DMS 273 treated with DMSO at 0.1 percent for 48 hours (cell line): ENCODE results near the gene NIPBL.
"Not testable (repeated sequence)": the region's sequence is repeated elsewhere in the genome, so short reads cannot be mapped to it uniquely, and the experiment has no call there.

ENCODE experiments used
- DNase-seq: peaks from one replicate; lab custom pipeline; 2025; lab: John Stamatoyannopoulos, UW

Gene NIPBL

DNA sequence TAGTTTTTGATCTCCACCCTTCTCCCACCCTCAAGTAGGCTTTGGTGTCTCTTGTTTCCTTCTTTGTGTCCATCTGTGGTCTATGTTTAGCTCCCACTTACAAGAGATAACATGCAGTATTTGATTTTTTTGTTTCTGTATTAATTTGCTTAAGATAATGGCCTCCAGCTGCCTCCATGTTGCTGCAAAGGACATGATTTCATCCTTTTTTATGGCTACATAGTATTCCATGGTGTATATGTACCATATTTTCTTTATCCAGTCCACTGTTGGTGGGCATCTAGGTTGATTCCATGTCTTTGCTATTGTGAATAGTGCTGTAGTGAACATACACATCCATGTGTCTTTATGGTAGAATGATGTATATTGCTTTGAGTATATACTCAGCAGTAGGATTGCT, 24.5 kb downstream of the NIPBL start:
- not testable (repeated sequence) for DNase-seq

DNA sequence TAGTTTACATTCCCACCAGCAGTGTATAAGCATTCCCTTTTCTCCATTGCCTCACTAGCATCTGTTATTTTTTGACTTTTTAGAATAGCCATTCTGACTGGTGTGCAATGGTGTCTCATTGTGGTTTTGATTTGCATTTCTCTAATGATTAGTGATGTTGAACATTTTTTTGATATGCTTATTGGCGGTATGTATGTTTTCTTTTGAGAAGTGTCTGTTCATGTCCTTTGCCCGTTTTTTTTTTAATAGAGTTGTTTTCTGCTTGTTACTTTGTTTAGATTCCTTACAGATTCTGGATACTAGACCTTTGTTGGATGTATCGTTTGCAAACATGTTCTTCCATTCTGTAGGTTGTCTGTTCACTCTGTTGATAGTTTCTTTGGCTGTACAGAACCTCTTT, 25.3 kb downstream of the NIPBL start:
- DNase-seq = no peak

DNA sequence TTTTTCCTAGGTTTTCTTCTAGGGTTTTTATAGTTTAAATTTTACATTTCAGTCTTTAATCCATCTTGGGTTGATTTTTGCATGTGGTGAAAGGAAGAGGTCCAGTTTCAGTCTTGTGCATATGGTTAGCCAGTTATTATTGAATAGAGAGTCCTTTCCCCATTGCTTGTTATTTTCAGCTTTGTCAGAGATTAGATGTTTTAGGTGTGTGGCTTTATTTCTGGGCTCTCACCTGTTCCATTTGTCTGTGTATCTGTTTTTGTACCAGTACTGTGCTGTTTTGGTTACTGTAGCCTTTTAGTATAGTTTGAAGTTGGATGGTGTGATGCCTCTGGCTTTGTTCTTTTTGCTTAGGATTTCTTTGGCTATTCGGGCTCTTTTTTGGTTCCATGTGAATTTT, 25.8 kb downstream of the NIPBL start:
- no peak for DNase-seq

DNA sequence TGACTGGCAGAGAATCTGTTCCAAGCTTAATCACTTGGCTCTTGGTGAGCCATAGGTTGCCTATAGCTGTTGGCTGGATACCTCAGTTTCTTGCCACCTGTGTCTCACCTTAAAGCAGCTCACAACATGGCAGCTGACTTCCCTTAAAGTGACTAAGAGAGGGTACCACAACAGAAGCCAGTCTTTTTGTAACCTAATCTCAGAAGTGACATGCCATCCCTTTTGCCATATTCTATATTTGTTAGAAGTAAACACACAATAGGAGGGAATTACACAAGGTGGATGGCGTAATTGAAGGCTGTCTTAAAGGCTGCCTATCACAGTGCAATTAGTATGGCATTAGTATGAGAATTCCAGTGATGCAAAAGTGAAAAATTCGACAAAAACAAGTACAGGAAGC, 28.1 kb downstream of the NIPBL start:
- DNase-seq = no peak

DNA sequence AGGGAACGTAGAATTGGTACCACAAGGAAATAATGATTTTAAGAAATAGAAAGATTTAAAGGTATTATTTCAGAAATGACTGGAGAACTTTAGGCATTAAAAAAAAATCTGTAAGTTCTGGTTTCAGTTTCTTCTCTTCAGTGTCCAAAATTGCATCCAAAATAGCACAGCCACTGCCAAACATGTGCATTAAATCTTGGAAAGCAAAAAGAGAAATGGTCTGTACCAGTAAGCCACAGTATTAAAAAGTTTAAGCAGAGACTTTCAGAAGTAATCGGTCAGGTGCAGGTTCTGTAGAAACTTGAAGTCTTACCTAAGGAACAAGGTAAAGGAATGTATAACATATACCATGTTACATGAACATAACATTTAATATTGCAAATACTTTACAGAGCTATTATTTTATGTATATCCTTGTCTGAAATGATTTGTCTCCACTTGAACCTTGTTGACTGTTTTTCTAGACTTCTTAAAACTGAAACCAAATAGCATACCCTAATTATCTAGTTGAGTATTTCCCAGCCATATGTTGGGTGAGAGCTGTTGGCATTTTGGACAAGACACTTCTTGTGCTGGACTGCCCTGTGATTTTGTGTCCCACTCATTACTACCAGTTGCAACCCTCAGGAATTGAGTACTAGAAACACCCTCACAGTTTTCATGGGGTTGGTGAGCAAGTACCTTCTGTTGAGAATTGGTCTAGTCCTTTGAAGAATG, 32.1 kb downstream of the NIPBL start:
- DNase-seq = peak; percentile 60

DNA sequence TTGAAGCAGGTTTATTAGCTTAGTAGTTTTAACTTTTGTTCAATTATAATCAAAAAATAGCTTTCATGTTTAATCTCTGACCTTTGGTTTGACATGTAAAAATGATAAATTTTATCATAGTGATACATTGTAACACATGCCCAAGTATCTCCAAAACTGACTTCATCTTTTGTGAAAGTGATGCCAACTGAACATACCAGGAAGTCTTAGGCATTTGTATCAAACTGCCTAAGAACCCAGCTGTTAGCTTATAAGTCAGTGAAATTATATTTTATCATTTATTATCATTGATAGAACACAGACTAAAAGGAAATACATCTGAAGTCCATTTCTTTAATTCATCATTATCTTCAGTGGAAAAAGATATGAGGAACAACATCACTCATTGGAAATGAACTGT, 39.1 kb downstream of the NIPBL start:
- no peak for DNase-seq

DNA sequence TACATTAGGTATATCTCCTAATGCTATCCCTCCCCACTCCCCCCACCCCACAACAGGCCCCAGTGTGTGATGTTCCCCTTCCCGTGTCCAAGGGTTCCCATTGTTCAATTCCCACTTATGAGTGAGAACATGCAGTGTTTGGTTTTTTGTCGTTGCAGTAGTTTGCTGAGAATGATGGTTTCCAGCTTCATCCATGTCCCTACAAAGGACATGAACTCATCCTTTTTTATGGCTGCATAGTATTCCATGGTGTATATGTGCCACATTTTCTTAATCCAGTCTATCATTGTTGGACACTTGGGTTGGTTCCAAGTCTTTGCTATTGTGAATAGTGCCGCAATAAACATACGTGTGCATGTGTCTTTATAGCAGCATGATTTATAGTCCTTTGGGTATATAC, 40.0 kb downstream of the NIPBL start:
- DNase-seq = not testable (repeated sequence)

DNA sequence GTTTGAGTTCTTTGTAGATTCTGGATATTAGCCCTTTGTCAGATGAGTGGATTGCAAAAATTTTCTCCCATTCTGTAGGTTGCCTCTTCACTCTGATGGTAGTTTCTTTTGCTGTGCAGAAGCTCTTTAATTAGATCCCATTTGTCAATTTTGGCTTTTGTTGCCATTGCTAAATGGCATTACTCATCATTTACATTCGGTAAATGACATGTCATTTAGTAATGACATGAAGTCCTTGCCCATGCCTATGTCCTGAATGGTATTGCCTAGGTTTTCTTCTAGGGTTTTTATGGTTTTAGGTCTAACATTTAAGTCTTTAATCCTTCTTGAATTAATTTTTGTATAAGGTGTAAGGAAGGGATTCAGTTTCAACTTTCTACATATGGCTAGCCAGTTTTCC, 40.8 kb downstream of the NIPBL start:
- not testable (repeated sequence) for DNase-seq

DNA sequence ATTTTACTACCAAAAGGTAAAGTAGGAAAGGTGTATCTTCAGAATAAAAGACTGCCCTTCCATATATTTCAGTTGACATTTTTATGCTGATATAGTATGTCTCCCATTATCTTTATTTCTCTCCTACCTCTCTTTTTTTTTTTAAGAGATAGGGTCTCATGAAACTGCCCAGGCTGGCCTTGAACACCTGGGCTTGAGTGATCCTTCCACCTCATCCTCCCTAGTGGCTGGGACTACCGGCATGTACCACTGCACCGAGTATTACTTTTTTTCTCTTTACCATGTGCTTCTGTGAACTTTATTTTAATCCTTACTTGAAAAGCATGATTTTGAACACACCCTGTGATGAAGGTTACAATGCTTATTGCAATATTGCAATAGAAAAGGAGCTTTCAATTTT, 42.7 kb downstream of the NIPBL start:
- DNase-seq = no peak

DNA sequence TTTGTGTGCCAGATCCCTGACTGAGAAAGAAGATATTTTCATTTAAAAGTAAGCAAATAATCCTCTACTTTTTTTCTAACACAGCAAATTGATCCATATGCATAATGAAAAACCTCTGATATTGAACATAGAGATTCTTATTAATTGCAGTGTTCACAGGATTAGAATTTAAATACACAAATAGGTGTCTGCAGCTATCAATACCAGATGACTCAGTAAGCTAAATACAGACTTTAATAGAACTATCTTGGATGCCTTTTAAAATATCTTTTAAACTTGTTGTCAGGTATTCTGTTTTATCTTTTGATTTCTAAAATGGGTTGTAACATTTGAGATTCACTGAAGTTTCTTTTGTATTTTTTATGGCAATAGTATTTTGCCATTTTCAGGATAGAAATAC, 43.1 kb downstream of the NIPBL start:
- no peak for DNase-seq

DNA sequence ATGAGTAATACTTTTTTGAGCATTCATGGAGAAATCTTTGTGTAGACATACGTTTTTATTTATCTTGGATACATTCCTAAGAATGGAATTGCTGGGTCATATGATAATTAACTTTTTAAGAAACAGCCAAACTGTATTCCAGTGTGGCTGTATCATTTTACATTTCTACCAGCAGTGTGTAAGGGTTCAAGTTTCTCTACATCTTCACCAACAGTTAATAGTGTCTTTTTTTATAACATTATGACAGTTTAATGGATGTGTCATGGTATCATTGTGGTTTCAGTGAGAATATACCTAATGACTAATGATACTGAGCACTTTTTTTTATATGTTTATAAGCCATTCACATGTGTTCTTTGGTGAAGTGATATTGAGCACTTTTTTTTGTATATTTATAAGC, 52.4 kb downstream of the NIPBL start:
- no peak for DNase-seq

DNA sequence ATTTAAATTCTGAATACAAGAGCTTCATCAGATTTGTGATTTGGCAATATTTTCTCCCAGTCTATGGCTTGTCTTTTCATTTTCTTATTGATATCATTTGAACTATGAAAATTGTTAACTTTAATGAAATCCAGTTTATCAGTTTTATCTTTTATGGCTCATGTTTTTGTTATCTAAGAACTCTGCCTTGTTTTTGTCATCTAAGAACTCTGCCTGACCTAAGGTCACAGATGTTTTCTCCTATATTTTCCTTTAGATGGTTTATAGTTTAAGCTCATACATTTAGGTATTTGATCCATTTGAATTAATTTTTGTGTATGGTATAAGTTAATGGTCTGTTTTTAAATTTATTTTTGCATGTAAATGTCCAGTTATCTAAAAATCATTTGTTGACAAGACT, 52.9 kb downstream of the NIPBL start:
- DNase-seq = no peak

DNA sequence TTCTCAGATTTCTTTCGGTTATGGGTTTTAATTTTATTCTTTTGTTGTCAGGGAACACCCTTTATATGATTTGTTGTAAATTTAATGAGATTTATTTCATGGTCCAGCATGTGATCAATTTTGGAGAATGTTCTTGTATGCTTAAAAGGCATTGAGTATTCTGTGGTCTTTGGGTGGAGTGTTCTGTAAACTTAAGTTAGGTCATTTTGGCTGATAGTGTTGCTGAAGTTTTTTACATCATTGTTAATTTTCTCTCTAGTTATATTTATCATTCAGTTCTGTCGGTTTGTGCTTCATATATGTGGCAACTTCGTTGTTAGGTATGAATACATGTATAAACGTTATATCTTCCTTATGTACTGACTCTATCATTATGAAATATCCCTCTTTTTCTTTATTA, 55.5 kb downstream of the NIPBL start:
- DNase-seq = no peak

DNA sequence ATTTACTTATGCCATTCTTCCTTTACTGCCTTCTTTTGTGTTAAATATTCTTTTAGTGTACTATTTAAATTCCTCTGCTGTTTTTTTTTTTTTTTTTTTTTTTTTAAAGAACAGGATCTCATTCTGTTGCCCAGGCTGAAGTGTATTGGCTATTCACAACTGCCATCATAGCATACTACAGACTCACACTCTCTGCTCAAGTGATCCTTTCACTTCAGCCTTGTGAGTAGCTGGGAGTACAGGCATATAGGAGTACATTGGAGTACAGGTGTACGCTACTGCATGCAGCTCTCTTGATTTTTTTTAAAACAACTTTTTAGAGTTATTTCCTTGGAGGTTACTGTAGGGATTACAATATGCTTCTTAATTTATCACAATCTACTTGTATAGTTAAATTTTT, 56.1 kb downstream of the NIPBL start:
- no peak for DNase-seq

DNA sequence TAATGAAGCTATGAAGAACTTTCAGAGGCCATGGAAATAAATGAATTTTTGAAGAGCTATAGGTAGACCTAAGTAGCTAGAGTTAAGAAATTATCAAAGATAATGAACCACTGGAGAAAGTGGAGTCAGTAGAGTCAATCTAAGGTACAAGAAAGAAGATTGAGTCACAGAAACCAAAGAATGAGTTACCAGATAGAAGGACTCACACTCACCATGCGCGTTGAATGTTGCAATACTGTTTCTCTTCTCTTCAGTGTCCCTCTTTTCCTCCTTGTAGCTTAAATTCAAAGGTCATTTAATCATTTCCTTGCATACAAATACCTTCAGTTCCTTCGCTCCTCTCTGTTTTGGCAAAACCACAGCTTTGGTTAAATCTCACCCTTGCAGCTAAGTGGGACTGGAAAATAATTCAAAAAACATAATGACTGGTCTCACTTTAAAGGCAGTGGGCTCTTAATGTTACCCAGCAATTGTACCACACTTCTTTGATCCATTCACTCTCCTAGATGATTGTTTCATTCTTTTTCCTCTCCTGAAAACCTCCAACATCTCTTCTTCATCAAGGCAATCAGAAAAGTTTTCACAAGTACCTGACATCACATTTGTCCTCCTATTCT, 58.3 kb downstream of the NIPBL start:
- no peak for DNase-seq

DNA sequence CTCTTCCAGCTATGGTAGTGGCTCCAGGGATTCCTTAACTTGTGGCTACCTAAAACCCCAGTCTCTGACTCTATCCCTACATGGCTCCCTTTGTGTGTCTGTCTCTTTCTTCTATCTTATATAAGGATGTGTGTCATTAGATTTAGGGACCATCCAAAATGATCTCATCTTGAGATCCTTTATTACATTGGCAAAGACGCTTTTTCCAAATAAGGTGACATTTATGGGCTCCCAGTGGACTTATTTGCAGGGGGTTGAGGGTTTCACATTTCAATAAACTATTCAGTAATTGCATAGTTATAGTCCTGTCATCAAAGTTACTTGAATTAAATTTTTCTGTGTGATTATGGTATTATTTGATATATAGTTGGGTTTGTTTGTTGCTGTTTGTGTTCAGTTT, 59.2 kb downstream of the NIPBL start:
- no peak for DNase-seq

DNA sequence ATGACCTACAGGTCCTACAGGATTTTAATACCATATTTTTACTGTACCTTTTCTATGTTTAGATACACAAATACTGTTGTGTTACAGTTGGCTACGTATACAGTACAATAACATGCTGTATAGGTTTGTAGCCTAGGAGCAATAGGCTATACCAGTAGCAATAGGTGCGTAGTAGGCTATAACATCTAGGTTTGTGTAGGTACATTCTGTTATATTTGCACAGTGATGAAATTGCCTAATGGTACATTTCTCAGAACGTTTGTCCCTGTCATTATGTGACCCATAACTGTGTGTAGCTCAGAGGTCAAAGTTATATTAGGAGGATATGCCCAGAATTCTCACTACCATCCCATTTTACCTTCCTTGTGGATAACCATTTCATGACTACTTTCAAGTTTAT, 59.7 kb downstream of the NIPBL start:
- DNase-seq = no peak

DNA sequence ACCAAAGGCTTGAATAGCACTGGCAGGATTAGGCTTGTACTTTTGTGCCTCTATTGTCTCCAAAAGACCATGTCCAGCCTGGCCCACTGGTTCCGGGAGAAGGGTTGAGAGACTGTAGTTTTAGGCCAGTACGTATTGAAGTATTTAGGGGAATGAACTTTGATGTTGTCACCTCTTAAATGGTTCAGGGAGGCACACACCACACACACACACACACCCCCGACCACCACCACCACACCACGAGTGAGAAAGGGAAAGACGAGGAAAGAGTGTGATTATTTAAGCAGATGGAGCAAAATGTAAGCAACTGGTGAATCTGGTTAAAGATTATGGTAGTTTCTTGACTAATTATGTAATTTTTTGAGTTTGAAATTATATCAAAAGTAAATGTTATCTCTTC, 61.6 kb downstream of the NIPBL start:
- DNase-seq = no peak

DNA sequence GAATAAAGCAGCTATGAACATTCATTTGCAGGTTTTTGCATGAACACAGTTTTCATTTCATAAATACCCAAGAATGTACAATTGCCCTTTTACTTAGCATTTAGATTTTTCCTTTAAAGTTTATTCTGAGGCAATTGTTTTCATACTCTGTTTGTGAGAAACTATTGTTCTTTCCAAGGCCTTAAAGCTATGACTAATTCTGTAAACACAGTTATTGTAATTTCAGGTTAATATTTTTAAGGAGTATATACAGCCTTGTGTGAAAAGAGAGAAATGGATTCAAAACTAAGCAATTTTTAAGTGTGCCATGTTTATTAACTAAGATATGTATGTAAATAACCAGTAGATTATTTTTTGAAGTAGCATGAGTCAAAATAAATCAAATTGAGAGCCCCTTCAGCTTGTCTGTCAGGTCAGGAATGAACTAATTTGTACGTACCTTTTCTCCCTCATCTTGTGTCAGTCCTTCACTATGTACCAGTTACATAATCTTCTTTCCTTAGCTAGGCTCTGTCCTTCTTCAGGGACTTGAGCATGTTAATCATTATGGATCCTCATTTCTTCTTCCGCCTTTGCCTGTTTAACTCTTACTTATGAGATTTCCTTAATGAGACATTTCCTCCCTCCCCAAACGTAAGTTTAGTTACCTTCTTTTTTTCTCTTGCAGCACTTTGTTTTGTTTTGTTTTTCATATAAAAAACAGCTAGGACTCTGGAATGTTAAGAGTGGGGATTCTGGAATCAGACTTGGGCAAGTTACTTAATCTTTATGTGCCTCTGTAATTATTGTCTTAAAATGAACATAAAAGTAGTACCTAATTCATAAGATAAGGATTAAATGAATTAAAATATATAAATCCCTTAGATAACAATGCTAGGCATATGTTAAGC, 63.6 kb downstream of the NIPBL start:
- DNase-seq = no peak

DNA sequence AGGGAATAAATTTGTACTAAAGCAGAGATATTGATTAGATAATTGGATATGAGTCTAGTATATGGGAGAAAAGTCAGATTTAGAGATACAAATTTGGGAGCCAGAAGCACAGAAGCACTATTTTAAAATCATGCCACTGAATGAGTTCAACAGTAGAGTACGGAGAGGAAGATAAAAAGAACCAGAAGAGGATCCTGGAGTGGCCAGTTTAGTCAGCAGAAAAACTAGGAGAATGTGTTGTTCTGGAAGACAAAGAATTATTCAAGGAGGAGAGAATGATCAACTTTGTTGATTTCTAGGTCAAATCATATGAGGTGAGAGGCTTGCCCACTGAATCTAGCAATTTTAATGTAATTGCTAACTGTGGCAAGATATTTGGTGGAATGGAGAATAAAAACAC, 67.0 kb downstream of the NIPBL start:
- DNase-seq = no peak

DNA sequence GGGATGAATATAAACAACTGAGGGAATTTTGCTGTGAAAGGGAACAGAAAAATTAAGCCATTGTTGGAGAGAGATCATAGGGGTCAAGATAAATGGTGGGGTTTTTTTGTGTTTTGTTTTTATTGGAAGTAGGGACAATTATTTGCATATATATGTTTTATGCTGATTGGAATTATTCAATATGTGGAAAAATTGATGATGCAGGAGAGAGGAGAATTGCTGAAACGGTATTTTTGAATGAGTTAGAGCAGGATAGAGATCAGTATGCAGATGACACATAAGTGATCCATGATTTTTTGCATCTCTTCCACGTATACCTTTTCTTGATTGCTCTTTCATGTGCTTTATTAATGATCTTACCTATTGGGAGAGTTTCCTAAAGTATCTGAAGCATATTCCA, 67.5 kb downstream of the NIPBL start:
- DNase-seq = no peak

DNA sequence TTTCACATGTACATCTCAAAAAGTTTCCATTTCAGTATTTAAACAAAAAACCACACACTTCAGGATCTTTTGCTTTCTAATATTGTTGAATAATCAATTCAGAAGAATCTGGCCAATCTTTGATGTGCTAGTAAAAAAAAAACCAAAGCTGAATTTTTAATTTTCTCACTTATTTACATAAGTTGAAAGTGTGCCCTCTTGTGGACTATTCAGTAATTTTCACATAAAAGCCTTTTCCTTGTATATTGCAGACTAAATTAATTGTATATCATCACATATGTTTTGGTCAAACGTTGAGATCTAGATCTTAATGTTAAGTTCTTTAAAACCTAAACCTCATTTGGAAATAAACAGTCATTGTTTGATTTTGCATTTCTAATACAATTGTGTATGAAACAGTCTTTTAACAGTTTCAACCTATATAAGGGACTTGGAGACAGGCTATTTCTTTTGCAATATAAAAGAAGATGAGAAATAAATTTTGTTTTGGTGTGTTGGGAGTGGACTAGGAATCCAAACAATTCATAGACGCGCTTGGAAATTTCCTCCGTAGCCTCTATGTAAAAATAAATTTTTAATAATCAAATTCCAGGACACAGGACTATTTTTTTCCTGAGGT, 68.1 kb downstream of the NIPBL start:
- DNase-seq = peak; percentile 34

DNA sequence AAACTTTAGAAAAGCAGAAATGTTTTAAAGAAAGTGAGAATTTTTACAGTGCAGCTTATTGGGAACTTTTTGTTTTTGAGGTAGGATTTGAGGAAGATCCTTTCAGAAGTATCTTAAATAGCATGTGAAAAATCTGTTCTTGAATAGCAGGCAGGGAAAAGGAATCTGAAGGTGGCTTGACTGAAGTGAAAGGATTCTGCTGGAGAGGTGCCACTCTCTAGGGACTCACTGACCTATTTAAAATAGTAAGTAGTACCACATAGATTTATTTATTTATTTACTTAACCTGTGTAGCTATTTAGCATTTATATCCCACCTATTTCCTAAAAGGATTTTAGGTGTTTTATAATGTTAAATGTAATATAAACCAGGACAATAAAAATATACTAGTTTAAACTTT, 69.1 kb downstream of the NIPBL start:
- DNase-seq = no peak
